ENCODE results near the gene UBASH3A.

The UBASH3A gene

GRCh38 chr21:42374864-42375499 is 28.7 kb upstream of the UBASH3A start:
- no peak for DNase-seq (ENCODE audit: low read depth, low spot score)

DNA sequence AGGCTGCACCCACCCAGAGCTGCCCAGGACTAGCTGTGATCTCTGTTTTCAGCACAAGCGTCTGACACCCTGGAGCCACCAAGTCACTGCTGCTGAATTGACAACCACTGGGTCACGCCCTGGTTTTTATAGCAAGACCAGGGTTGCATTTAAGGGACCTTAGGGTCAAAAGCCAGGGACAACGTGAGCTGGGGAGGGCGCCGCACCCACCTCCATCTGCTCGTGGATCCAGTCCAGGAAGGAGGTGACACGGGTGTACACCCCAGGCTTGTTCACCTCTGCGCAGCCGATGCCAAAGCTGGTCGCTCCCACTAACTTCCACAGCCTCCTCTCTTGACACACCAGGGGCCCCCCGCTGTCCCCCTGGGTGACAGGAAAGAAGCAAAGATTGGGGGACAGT is 28.2 kb upstream of the UBASH3A start:
- DNase-seq (ENCODE audit: low read depth, low spot score): no peak

DNA sequence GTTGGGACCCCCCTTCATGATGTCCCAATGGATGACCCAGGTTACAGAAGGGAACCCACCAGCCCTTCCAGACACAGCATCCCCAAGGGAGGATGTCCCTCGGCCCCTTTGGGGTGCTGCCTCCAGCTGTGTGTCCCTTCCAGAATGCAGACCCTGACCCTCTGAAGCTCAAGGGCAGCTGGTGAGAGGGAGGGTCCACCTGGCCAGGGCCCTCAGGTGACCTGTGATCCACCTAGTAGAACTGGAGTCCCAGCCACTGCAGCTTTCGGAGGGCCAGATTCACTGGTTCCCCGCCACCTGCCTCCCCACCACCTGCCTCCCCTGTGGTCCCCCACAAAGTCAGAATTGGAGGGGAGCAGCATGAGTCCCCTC is 27.8 kb upstream of the UBASH3A start:
- DNase-seq (ENCODE audit: low read depth, low spot score): no peak

DNA sequence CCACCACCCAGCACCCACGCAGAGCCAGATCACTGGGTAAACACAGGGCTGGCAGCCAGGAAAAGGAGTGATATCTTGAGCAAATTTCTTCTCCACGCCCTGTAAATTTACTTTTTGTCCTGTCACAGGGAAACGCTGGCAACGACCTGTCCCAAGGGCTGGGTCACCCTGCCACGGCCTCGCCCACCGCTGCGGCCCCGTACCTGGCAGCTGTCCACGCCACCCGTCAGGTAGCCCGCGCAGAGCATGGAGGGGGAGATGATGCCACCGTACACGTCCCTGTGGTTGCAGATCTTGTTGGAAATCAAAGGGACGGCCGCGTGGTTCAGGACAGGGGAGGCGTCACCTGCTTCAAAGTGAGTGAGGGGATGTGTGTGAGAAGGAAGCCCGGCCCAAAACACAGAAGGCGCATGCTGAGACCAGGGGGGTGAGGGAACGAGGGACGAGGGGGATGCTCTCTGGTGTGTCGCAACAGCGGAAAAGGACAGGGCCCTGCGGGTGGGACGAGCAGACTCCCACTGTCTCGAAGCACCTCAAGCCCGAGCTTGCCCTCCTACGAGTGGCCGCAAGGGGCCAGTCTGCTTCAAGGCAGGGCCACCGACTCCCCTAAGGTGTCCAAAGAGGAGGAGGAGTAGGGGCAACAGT is 27.2 kb upstream of the UBASH3A start:
- DNase-seq (ENCODE audit: low read depth, low spot score): no peak

DNA sequence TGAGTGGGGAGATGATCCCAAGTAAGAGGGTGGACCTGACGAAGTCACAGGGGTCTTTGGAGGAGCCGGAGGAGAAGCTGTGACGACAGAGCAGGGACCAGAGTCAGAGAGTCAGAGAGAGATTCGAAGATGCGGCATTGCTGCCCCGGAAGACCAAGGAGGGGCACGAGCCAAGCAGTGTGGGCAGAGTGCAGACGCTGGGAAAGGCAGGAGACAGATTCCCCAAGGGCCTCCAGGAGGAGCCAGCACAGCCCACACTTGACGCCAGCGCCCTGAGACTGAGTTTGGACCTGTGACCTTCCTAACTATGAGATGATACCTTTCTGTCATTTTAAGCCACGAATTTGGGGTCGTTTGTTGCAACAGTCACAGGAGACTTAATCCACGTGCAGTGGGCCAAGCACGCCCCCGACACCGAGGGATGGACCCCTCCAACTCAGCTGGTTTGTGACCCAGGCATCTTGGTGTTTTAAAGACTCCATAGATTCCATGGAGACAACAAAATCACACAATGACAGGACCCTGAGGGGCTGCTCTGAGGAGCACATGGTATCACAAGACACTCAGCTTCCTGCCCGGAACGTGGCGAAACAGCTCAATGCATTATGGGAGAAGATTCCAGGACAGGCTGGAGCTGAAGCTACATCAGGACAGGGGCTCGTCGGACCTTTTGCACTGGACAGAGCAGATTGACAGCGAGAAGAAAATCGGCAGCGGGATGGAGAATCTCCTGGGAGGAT is 26.3 kb upstream of the UBASH3A start:
- DNase-seq (ENCODE audit: low read depth, low spot score): no peak

DNA sequence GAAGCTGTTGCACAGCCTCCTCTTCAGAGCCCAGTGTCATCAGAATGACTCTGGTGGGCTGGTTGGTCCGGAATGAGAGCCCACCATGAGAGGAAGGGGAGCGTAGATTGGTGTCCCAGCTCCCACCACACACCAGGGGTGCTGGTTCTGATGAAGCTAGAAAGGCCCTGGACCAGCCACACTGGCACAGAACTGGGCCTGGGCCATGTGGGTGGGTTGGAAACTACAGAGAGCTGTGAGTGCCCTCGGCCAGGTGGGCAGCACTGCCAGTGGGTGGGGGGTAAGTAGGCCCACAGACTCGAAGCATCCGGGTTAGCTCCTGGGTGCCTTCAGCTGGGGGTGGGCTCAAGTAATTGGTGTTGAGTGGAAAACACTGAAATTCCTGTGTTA is 25.8 kb upstream of the UBASH3A start:
- no peak for DNase-seq (ENCODE audit: low read depth, low spot score)

- no peak for DNase-seq (ENCODE audit: low read depth, low spot score)
Measured at GRCh38 chr21:42378418-42378817, 25.3 kb upstream of the UBASH3A start.

GRCh38 chr21:42379426-42380215 is 24.1 kb upstream of the UBASH3A start:
- DNase-seq (ENCODE audit: low read depth, low spot score): no peak

GRCh38 chr21:42381347-42381984 is 22.2 kb upstream of the UBASH3A start:
- no peak for DNase-seq (ENCODE audit: low read depth, low spot score)

- no peak for DNase-seq (ENCODE audit: low read depth, low spot score)
Measured at GRCh38 chr21:42382915-42383314, 20.8 kb upstream of the UBASH3A start.

DNA sequence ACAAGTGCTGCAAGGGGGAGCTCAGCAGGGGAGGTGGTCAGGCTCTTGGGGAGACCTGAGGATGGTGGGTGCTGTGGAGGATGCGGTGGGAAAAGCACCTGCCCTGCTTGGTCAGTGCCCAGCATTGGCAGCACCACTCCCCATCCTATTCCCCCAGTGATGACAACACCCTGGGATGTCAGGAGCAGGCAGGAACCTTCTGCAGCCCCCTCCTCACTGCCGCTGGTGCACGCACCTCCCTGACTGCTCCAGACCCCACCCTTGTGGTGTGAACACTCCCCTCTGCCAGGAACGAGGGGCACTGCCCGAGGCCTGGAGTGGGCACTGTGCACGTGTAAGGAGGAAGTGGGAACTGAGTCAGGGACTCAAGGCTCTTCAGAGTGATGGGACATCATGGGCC is 20.4 kb upstream of the UBASH3A start:
- no peak for DNase-seq (ENCODE audit: low read depth, low spot score)

DNA sequence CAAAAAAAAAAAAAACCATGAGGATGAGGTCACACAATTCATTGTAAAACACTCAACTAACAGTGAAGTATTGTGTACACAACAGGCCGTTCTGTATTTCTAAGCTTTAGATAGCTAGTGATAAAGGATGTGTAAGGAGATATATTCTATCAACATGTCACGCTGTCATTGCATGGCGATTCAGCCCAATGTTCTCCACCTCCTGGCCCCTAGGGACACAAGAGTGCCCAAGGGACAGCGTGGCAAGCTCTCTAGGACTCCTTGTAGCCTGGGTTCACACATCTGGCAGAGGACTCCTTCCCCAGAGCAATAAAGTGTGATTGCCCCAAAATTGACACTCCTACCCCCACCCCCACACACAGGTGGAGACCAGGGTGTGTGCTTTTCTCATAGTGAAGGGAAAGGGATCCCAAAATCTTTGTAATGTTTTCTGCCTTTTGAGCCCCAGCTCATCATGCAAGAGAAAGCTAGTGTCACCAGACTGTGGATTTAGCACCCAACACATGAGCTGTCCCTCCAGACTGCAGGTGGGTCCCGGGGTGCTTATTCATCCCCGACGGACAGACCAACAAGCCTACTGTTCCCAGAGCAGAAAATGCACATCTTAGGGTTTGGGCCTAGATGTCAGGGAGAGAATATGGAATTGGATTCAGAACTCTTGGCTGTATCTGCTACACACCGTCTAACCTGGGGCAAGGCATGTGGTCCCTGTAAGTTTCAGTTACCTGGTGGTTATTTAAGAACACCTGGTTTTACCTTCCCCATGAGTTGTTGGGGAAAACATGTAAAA is 19.4 kb upstream of the UBASH3A start:
- no peak for DNase-seq (ENCODE audit: low read depth, low spot score)

DNA sequence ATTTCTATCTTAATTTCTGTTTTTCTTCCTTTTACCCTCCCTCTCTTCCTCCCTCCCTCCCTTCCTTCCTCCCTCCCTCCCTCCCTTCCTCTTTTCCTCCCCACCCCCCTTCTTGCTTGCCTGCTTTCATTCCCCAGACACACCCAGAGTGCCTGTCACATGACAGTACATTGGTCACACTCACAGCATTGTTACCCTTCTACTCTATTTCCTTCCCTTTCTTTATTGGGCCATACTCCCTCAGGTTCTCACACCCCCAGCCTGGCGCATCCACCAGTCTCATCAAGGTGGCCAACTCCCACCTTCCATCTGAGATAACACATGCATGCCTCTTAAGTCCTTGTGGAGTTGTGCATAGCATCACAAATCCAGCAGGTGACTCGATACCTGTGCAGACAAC is 18.7 kb upstream of the UBASH3A start:
- DNase-seq (ENCODE audit: low read depth, low spot score): no peak

DNA sequence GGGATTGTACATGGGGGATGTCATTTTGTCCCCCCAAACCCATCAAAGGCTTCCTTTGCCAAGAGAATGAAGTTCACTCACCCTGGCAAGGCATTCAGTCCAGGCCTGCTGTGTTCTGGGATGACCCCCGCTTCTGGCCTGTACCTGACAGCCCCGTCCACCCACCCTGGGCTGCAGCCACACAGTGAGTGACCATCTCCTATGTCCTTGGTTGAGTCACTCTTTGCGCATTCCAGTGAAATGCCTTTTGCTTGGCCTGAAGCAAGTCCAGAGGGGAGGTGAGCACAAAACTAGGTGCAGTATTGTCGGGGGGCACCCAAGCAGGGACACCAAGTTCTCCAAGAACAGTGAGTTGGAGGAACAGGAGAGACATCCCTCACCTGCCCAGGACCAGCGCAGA is 18.1 kb upstream of the UBASH3A start:
- no peak for DNase-seq (ENCODE audit: low read depth, low spot score)

- no peak for DNase-seq (ENCODE audit: low read depth, low spot score)
Measured at GRCh38 chr21:42386034-42386591, 17.6 kb upstream of the UBASH3A start.

- DNase-seq (ENCODE audit: low read depth, low spot score): no peak
Measured at GRCh38 chr21:42387164-42387563, 16.5 kb upstream of the UBASH3A start.

DNA sequence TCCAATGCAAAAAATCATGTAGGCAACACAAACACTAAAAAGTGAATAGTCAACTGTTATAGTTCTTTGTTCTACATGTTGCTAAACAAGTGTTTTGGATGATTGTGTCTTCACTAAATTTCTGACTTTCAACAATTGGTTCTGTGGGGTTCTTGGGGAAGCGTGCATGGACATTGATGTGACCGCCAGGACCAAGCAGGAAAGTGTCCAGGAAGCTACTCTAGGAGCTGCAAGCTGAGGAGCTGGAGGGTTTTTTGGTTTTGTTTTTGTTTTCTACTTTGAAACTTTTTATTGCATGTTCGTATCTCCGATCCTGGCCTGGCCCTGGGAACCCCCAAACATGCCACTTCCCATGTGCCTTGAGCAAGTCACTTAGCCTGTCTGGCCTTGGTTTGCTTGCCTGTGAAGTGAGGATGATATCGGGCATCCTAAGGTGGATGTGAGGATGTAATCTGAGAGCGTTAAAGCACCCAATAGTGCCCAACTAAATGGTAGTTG is 15.8 kb upstream of the UBASH3A start:
- no peak for DNase-seq (ENCODE audit: low read depth, low spot score)

DNA sequence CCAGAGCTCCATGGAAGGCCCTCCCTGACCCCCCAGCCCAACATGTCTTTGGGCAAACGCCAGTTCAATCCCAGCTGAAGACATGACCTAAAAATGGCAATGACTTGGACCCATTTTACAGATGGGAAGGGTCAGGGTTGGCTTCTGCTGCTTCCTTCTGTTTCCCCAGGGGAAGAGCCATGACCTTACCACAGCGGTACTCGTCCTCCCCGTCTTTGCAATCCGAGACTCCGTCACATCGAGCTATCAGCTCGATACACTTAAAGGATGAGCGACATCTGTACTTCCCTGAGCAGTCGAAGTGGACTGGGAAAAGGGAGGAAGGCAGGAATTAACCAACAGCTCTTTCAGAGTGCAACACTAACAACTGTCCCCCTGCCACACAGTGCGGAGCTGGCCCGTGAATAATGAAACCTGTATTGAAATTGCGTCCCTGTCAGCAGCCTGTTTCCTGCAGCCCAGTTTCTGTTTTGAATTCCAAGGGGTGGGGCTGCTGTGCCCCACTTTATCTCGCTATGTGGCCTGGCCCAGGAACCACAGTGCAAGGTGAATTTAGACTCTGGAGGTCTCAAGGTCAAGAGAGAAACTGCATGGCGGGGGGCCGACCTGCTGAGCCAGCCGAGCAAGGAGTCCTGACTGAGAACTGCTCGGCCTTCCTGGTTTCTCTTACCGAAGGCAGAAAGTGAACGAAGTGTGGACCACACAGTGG is 14.8 kb upstream of the UBASH3A start:
- no peak for DNase-seq (ENCODE audit: low read depth, low spot score)

GRCh38 chr21:42389449-42389835 is 14.3 kb upstream of the UBASH3A start:
- DNase-seq (ENCODE audit: low read depth, low spot score): no peak

DNA sequence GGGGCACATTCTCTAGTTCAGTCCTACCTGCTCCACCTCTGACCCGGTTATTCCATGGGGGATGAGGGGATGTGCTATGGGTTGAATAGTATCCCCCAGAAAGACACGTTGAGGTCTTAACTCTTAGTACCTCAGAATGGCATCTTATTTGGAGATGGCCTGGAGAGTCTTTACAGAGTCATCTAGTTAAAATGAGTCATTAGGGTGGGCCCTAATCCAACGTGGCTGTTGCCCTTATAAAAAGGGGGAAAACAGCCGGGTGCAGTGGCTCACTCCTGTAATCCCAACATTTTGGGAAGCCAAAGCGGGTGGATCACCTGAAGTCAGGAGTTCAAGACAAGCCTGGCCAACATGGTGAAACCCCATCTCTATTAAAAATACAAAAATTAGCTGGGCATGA is 13.5 kb upstream of the UBASH3A start:
- no peak for DNase-seq (ENCODE audit: low read depth, low spot score)
